Stimulated activated CD8-positive, alpha-beta memory T cell treated with anti-CD3 and anti-CD28 coated beads, Interleukin-4, amount 100 ng/mL, for 4 hours (primary cell): Measurements from ENCODE around the gene EP400.
"Not testable (repeated sequence)": the region's sequence is repeated elsewhere in the genome, so short reads cannot be mapped to it uniquely, and the experiment has no call there.

ENCODE experiments used
- DNase-seq, 2 donors: peaks; one replicate each; pipeline ENCODE4 v3.0.0-alpha.2; 2020; ENCODE audit warnings: low read depth in 2 of 2, low spot score in 1 of 2

EP400 gene

DNA sequence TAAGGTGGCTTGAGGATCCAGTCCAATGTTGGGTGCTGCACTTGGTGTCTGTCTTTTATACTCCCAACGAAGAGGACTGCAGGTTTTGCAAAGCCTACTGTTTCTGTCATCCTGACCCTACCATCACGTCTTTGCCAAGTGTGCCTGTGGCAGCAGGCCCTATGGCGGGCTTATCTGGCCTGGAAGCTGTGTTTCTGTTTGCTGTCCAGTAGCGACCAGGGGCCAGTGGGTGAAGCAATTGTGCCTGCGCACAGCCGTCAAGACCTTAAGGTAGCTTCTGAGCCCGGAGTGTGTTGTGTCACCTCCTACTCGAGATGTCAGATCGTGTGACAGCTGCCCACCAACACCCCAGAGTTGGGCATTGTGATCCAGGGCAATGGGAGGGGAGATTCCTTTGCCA is 131.7 kb downstream of the EP400 start:
- no peak for DNase-seq

DNA sequence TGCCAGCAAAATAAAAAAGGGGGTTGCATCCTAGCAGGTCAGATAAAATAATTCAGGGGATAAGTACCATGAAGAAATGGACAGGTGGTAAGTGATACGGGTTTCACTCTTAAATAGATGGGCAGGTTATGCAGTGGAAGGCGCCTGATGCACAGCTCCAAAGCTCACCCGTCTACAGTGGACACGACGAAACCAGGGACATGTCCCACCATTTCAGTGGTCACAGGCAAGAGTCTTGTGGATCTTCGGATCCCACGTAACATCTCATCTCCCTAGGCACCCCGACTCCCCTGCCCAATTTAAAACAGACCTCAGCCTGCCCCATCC is 133.8 kb downstream of the EP400 start:
- DNase-seq: no peak

DNA sequence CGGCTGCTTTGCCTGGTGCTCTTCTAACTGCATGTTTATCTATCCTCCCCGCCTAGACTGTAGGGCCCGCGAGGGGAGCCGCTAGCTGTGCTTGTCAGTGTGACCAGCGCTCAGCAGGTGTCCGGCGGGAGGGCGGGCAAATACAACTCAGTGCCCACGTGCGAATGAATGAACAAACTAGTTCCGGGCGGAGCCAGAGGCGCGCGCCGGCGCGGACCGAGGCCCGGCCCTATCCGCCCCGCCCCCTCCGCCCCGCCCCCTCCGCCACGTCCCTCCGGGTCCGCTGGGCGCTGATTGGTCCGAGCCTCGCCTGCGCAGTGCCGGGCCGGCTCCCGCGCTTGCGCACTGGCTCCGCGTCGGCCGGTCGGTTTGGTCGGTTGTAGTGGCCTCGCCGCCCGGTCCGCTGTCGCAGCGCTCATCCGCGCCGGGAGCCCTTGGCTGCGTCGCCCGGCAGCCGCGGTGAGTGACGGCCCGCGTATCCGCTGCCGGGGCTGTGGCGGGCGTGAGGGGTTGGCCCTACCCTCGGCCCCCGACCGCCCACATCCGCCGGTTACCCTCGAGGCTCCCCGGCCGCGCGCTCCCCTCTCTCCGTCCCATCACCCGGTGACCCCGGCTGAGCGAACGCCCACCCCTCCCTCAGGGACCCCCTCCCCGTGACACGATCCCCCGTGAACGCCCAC is 134.3 kb downstream of the EP400 start:
- DNase-seq: peak; percentile 62 to 77

DNA sequence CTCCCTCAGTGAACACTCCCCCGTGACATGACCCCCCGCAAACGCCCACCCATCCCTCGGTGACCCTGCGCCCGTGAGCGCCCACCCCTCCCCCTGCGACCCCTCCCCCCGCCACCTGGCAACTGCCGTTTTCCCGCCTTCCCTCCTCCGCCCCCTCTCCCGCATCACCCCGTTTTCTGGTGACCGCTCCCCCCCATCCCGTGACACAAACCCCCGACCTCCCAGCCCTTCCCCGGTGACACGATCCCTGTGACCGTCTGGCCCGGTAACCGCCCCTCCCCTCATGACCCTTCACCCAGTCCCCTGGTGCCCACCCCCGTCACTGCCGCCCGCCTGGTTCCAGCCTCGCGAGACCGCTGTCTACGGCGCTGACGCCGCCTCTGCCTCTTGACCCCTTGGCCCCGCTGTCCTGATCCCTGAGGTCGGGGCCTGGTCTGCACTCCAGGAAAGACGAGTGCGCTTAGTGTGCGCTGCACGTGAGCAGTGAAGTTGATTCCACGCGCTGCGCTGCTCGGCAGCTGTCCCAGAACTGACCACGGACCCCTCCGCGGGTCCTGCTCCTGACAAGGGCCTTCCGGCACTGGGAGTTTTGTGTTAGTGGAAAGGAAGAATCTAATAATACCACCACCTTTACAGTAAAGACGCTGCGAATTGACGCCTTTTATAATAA is 135.0 kb downstream of the EP400 start:
- peak in 1 of 2 donors; percentile 7 for DNase-seq

DNA sequence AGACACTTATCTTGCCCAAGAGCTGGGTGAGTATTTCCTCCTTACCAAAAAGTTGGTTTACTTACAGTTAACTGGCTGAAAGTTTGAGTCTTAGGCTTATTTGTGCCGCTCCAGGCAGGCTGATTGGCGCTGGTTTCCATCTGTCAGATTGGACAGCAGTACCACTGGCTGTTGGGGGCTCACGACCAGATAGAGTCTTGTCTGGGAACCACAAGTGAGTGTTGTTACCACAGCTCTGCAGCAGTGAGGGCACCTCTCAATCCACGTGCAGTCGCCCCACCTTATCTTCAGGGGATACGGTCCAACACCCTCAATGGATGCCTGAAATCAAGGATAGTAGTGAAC is 135.5 kb downstream of the EP400 start:
- DNase-seq: no peak

DNA sequence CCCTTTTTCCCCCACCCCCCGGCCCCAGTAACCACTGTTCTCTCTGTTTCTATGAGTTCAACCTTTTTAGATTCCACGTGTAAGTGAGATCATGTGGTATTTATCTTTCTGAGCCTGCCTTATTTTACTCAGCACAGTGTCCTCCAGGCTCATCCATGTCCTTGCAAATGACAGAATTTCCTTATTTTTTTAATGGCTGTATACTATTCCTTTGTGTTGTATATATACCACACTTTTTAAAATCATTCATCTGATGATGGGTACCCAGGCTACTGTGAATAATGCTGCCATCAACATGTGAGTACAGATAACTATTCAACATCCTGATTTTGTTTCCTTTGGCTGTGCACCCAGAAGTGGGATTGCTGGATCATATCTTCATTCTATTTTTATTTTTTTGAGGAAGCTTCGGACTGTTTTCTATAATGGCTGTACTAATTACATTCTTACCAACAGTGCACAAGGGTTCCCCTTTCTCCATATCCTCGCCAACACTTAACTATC is 139.7 kb downstream of the EP400 start:
- no peak for DNase-seq

DNA sequence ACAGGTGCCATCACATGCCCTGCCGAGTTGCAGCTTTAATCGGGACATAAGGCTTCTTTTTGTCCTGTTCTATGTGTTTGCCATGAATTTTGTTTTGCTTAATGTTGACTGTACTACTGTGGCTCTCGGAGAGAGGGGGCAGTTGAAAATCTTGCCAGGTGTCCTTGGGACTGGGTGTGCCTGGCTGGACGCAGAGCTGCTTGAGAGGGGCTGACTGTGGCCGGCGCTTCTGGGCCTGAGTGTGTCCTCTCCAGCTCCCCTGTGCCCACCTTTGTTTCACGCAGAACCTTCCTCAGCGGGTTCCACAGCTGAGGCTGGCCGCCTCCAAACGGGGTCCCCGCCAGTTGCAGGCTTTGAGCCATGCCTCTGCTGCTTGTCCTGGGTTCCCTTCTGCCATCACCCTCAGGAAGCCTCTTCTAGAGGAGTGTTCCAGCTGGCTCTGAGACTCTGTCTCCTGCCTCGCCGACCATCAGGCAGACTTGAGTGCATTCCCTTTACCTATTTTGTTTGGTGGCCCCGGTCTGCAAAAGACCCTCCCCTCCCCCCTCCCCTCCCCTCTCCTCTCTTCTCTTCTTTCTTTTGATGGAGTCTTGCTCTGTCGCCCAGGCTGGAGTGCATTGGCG is 144.6 kb downstream of the EP400 start:
- no peak for DNase-seq

DNA sequence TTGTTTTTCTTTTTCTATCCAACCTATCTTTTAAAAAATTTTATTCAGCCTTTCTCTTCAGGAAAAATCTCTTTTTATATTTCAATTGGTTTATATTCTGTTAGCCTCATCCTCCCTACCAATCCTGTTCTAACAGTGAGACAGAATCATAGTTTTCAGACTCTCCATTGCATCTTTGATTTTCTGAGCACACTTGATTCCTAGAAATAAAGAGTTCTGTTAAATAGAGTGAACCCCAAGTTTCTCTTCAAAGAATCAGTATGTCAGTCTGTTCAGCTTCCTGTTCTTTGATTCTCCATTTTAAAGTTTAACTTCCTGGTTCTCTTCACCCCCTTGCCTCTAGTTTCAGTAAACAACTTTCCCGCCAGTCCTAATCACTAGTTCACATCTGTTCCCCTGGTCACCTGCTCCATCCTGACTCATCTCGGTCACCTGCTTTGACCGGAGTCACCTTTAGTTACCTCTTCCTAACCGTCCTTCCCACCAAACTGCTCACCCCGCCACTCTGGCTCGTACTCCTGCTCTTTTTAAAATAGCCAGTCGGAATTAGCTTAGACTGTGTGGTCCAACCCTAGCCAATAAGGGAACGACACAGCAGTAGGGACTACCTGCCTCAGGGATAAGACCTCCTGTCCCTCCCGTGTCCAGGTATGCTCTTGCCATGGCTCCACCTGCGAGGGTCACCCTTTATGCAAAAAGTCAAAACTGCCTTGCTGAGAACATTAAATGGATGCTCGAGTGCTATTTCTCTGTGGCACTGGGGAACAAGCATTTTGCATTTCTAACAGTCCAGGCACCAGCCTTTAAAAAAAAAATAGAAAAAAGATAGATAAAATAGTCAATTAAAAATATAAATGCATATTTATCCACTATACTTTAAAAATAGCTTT is 146.0 kb downstream of the EP400 start:
- DNase-seq: no peak

DNA sequence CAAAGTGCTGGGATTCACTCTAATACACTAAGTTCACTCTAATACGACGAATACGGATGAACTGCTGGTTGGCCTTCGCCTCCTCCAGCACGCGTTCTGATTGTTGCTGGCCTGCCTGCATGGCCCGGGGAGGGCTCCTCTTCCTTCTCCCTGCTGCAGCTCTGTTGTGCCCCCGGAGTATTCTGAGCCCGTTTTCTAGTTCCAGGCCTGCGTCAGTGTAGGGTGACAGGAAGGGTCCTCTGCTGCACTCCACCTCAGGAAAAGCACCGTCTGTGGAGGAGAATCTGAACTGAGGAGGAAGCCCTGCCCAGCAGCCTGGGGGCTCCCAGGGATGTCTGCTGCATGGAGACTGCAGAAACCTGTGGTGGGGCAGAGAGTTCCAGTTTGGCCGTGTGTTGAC is 150.0 kb downstream of the EP400 start:
- DNase-seq: no peak

DNA sequence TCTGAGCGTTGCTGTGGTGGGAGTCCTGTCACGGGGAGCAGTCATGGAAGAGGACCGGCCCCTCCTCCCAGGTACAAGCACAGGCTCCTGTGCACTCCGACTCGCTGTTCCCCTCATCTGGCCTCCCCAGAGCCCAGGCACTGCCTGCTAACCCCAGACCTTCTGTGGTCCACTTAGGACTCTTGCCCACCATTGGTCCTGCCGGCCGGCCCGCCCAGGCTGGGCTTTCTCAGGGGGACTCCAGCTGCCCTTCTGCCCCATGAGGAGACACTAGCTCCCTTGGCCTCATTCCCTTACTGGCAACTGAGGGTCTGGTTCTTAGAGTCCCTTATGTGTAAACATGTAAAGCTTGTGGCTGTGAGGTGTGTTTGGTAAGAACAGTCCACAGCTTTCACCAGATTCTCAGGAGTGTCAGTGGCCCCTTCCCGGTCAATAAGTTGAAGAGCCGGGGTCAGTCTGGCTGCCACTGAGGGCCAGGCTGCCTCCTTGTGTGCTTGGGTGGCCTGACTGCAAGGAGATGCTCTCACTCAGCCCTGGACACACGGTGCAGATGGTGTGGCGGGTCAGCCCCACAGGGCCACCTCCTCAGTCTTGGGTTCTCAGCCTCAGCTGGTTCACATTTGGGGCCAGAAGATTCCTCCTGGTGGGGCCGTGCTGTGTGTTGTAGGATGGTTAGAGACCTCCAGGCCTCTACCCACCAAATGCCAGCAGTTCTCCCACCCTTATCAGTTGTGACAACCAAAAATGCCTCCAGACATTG is 150.7 kb downstream of the EP400 start:
- DNase-seq: no peak

DNA sequence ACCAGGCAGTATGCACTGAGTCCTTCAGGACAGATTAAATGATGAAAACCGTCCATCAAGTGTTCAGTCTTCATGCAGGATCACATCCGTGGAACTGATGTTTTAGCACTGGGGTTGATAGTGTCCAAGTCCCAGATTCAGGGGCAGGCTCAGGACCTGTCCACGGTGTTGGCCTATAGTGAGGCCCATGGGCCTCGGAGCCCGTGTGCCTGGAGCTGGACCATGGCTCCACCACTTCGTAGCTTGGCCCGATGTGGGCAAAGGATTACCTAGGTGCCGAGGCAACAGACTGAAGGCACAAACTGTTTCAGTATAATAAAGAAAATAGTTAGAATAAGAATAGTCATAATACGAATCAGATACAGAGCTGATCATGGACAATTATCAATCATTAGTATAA is 152.6 kb downstream of the EP400 start:
- DNase-seq: no peak

DNA sequence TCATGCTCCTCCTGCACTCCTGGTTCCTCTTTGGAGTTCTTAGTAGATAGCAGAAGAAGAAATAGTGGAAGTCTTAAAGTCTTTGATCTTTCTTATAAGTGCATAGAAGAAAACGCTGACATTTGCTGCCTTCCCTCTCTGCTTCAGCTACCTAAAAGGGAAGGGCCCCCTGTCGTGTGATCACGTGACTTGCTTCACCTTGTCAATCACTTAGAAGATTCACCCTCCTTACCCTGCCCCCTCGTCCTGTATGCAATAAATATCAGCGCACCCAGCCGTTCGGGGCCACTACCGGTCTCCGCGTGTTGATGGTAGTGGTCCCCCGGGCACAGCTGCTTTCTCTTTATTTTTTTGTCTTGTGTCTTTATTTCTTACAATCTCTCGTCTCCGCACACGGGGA is 153.3 kb downstream of the EP400 start:
- not testable (repeated sequence) for DNase-seq

DNA sequence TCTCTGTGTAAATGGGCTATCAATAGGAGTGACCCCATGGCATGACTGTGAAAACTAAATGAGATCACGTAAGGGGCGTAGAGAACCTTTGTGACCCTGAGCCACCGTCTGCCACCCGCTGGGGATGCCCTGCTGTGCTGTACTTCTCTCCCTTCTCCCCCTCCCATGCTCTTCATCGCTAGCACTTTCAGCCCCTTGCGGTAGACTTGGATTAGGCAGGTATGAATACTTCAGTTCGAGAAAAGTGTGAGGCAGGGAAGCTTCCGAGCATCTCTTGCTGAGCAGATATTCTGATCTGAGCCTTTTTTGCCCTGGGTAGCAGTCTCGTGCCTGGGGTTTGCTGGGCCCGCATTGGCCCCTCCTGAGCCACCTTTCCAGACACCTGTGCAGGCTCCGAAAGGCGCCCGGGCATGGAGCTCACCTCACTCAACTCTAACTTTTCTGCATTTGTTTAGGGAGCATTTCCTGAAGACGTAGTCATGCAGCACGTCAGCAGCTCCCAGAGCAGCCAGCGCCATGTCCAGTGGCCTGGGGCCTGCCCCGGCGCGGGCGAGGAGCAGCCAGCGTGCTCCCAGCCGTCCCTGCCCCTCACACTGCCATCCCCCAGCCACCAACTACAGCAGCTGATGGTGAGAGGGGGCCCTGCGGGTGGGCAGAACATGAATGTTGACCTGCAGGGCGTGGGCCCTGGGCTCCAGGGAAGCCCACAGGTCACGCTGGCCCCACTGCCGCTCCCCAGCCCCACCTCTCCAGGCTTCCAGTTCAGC is 154.0 kb downstream of the EP400 start:
- DNase-seq: no peak

DNA sequence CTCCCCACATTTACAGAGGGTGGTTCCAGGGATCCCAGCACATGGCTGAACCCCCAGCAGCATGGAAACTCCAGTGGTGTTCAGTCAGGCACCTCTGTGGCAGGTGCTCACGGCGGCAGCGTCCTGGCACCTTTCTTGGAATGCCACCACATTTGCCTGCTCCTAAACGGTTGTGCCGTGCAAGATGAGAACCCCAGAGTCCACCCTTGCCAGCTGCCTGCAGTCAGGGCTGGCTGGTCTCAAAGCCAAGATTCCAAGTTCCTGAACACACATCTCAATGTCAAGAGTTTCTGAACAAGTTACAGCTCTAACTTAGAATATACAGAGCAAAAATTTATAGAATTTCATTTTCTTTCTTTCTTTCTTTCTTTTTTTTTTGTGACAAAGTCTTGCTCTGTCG is 155.7 kb downstream of the EP400 start:
- DNase-seq: no peak

DNA sequence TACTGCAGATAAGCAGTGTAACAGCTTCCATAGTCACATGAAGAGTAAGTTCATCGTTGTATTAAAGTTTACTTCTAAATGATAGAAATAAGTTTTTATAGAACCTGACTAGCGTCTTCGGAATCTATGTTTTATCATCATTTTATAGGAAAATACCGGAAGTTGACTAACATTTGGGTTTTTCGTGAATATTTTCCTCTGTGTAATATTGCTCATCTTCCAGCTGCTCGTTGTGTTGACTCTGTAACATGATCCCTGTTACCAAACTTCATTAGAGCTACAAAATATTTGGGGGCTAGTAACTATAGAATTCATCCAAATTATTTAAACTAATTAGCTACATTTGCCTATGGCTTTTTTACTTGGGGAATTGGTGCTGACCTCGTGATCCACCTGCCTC is 157.2 kb downstream of the EP400 start:
- no peak for DNase-seq

DNA sequence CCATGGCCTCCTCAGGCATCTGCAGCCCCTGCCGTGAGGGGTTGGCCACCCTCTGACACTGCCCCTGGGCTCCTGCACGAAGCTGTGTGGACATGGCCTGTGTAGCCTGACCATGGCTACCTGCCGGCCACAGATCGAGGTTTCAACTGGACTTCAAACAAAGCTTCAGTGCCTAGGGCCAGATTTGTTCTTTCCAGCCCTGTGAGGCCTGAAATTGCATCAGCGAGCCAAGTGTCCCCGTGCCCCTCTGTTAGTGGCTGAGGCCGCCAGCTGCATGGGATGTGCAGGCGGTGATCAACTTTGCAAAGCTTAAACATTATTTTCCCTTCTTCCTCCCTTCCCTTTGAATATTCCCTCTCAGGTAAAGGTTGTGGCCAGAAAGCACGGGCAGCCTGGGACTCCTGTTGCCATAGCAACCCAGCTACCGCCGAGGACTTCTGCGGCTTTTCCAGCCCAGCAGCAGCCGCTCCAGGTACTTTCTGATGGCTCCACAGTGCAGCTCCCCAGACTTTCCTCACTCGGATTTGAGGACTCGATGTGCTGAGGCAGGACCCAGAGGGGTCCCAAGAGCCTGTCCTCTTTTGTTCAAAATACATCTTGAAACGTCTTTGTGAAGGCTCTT is 158.6 kb downstream of the EP400 start:
- DNase-seq: no peak

DNA sequence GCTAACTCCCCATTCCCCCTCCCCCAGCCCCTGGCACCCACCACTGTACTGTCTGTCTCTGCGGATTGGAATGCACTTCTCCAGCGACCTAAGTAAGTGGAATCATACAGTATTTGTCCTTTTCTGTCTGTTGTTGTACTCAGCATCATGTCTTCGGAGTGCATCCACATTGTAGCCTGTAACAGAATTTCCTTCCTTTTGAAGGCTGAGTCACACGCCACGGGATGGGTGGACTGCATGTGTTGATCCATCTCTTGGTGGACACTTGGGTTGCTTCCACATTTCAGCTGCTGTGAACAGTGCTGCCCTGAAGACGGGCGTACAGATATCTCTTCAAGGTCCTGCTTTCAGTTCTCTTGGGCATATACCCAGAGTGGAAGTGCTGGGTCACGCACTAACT is 160.0 kb downstream of the EP400 start:
- no peak for DNase-seq

DNA sequence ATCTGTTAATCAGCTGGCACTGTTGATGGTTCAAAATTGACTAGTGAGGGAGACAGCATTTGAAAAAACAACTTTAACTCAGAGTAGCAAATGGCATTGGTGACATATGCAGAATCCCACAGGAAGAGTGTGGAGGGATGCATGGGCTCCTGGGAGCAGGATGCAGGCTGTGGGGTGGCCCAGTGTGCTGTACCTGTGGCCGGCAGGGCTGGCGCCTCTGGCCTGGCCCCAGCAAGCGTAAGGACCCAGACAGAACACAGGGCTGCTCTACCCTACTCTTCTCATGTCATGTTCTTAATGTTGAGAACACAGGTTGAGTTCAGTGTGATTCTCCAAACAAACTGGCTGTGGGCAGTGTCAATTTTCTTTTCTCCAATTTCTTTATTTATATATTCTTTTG is 160.9 kb downstream of the EP400 start:
- no peak for DNase-seq

DNA sequence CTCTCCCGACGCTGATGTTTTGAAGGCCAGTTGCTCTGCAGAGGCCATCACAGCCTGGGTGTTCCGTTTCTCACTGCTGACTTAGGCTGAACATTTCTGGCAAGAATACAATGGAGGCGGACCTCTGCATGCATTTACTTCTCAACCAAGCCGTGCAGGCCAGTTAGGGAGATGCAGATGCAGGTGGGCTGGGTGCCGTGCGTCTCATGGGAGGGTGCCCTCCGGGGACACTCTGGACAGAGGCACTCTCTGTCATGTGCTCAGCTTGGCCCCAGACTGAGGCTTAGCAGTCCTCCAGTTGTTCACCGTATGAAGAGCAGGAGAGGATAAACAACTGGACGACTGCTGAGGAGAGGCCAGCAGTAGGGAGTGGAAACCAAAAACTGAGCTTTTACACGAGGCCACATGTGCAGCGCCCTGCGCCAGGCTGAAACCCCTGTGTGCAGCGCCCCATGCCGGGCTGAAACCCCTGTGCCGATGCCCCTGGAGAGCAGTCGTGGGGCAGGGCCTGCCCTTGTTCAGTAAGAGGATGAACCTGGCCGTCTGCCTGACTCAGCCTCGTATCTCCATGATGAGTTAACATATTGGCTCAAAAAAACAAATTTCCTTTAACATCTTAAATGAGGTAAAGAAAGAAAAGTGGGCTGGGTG is 162.0 kb downstream of the EP400 start:
- DNase-seq: no peak
